Measurements from ENCODE around the gene FTCD. TPM values are rescaled to one million over a fixed set of nuclear protein-coding genes. Genes with fewer than 3 reads are reported as not detected.

Gene FTCD
- total and polyA plus RNA-seq, 10 of the 15 experiments (the other 5 are each of a cell fraction or from before 2014, with no cell fraction given) = 0.27 to 0.28 TPM; not detected in 8

DNA sequence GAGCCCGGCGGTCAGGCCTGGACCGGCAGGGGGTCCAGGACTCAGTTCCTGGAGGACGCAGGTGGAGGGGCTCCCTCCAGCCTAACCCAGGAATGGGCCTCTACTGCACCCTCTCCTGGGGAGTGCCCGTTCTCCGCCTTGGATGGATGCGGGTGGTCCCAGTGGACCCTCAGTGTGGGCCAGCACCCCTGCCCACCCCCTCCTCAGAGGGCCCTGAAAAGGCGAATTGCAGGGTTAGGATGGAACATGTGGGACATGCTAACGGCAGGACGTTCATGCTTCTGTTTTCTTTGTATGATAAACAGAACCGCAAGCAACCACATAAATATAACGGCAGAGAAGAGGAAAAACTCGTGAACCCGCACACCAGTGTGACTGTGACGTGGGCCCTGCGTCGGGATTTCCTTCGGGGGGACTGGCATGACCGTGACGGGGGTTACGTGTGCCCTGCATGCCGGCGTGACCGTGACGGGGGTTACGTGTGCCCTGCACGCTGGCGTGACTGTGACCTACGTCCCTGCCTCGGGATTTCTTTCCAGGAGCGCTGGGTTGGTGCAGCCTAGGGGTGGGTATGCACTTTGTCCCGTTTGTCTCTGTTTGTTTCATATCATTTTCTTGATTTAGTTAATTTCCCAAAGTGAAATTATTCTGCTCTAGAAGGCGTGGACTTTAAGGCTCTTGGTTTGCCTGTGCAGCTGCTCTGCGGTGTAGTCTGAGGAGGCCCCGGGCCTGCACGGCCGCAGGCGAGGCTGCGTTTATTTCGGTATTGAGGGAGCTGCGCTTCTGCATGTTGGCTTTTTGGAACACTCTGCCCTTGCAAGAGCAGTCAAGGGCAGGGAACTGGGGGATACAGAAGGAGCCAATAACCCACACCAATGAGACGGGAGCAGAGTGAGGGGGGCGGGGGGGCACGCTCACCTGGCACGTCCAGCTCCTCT is 3.1 kb downstream of the FTCD start:
- no peak for DNase-seq (ENCODE audit: low read depth, low spot score)
- H3K79me2 ChIP-seq (ENCODE audit: control insufficient read depth, insufficient read depth, low read length) = no peaks in the 10 kb centered on the region
- no peak overlapping the region for H3K9ac ChIP-seq (ENCODE audit: control insufficient read depth, insufficient read depth, low read length)
- RAD21 ChIA-PET (ENCODE audit: unreplicated experiment) = interaction anchor here (1.0 kb wide), 1 partner anchor 133 kb away, joined by 3 read pairs; no protein-coding TSS in a partner anchor
- WGBS (ENCODE audit: insufficient coverage, insufficient replicate concordance, low lambda C conversion rate, missing lambda C conversion rate) = 64% methylated on average over 42 of the region's 45 CpGs
- no peak for FAIRE-seq
- no peaks in the 10 kb centered on the region for H3K27me3 ChIP-seq (replicated peaks in 1 of 2; ENCODE audit: control insufficient read depth in 2 of 2, insufficient read depth in 2 of 2, low read length in 1 of 2)
- no peaks in the 10 kb centered on the region for H3K36me3 ChIP-seq (ENCODE audit: control insufficient read depth in 2 of 2, insufficient read depth in 2 of 2, low read length in 1 of 2)
- H3K4me1 ChIP-seq (ENCODE audit: control insufficient read depth, insufficient read depth, low read length) = no peaks in the 10 kb centered on the region
- BruUV-seq (replicated peaks) = no TSS peak
- H3K4me2 ChIP-seq (ENCODE audit: control insufficient read depth, insufficient read depth) = no peak overlapping the region
- H2AFZ ChIP-seq (ENCODE audit: control insufficient read depth, low read depth, low read length) = no peak overlapping the region
- SMC1A ChIA-PET (ENCODE audit: uncharacterized antibody, unreplicated experiment) = interaction anchor here (1.0 to 1.8 kb wide), 2 partner anchors 9 to 24 kb away, joined by 3 to 7 read pairs; no protein-coding TSS in a partner anchor
- intact Hi-C loops (cut with micrococcal nuclease; ENCODE audit: unreplicated experiment) = no loop called here
- TF ChIP-seq, protein P1, sequence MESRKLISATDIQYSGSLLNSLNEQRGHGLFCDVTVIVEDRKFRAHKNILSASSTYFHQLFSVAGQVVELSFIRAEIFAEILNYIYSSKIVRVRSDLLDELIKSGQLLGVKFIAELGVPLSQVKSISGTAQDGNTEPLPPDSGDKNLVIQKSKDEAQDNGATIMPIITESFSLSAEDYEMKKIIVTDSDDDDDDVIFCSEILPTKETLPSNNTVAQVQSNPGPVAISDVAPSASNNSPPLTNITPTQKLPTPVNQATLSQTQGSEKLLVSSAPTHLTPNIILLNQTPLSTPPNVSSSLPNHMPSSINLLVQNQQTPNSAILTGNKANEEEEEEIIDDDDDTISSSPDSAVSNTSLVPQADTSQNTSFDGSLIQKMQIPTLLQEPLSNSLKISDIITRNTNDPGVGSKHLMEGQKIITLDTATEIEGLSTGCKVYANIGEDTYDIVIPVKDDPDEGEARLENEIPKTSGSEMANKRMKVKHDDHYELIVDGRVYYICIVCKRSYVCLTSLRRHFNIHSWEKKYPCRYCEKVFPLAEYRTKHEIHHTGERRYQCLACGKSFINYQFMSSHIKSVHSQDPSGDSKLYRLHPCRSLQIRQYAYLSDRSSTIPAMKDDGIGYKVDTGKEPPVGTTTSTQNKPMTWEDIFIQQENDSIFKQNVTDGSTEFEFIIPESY (IDR thresholded peaks at IDR 0.05) = no peak
- no peak for TF ChIP-seq NFYB (IDR thresholded peaks at IDR 0.05; ENCODE audit: insufficient read depth, low read depth, low read length)
- TF ChIP-seq E4F1 (IDR thresholded peaks at IDR 0.05; ENCODE audit: borderline replicate concordance, partially characterized antibody) = no peak
- no peak for TF ChIP-seq RUNX3 (IDR thresholded peaks at IDR 0.05; ENCODE audit: low read length)
- H4K20me1 ChIP-seq (ENCODE audit: control insufficient read depth, insufficient read depth) = no peaks in the 10 kb centered on the region
- POLR2A ChIA-PET = no interaction called here
- H3K9me3 ChIP-seq (replicated peaks; ENCODE audit: control insufficient read depth, insufficient read depth, low read length) = no peaks in the 10 kb centered on the region
- in situ Hi-C loops (cut with MboI) = no loop called here
- no peak overlapping the region for H3K27ac ChIP-seq (ENCODE audit: control insufficient read depth, insufficient read depth)
- CTCF ChIA-PET = interaction anchor here (1.2 to 2.4 kb wide), 6 partner anchors 9 to 311 kb away, joined by 3 to 11 read pairs (median 4); a partner anchor contains a TSS
- H3K4me3 ChIP-seq = no peak overlapping the region
- ATAC-seq = no peak

Measured in GM12878 (cell line).